OCI-M2 (cell line): ENCODE results near the gene XPOT.

Experiments
- DNase-seq: peaks from one replicate; lab custom pipeline; 2025; ENCODE audit not compliant: unreplicated experiment; lab: John Stamatoyannopoulos, UW

XPOT gene

GRCh38 chr12:64461634-64462414 lies 57.6 kb downstream of the XPOT start:
- no peak for DNase-seq

DNA sequence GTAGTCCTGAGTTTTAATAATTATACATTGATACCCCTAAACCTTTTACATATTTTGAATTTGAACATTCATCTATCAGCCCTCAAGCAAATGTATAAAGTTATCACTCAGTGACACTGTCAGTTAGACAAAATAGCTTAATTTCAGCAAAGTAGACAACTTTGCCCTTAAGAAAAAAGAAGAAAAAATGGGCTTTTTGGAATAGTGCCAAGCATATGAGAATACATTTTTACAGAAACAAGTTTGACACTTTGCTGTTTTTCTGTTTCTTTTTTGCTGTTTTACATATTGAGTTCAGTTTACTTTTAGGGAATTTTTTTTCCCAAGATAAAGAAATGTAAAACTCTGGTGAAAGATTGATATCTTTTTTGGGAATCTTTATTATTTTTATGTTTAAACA lies 62.0 kb downstream of the XPOT start:
- DNase-seq: no peak

GRCh38 chr12:64468966-64469365 lies 64.8 kb downstream of the XPOT start:
- no peak for DNase-seq

DNA sequence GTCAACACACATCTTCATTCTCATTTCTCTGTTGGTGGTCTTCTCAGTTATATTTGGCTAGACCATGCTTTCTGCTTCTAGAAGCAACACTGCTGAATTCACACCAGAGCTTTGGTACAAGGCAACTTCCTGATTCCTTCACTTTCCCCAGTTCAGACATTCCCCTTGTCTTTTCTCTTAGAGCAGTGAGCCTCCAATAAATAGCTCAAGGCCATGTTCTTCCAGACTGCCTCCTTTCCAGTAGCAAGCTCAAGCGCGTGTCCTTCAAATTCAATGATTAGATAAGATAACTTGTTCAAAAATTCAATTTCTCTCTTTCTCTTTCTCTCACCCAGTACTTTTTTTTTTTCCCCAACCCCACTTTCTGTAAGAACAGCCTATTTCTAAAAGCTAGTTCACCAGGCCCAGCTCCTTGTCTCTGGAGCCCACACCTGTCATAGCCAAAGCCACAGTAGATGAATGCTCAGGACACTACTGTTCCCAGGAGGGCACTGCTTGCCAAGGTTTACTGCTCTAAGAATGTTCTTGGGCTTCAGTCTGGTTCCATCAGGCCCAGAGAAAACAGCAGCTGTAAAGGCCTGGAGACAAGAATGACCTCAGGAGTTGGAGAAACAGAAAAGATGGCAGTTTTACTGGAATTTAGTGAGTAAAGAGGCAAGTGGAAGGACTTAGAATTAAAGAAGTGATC lies 65.4 kb downstream of the XPOT start:
- no peak for DNase-seq

- DNase-seq: no peak
These were observed 66.3 kb downstream of the XPOT start for GRCh38 chr12:64470495-64470894.

DNA sequence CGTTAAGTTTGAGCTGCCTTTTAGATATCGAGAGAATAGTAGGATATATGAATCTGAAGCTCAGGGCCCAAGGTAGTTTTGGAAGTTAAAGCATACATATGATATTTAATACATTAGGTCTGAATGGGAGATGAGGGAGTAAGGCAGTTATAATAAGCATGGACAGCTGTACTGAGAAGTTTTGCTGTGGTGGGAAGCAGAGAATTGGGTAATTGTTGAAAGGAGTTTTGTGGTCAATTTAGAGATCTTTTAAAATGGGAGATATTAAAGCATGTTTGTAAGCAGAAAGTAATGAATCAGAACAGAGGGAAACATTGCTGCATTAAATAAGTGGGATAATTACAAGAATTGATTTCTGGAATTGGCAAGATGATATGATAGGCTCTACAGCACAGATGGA lies 69.0 kb downstream of the XPOT start:
- no peak for DNase-seq

DNA sequence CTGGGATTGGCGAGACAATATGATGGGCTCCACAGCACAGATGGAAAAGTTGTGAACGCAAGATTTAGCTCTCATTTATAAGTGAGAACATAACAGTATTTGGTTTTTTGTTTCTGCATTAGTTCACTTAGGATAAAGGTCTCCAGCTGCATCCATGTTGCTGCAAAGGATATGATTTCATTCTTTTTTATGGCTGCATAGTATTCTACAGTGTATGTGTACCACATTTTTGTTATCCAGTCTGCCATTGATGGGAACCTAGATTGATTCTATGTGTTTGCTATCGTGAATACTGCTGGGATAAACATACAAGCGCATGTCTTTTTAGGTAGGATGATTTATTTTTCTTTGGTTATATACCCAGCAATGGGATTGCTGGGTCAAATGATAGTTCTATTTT lies 71.3 kb downstream of the XPOT start:
- no peak for DNase-seq

DNA sequence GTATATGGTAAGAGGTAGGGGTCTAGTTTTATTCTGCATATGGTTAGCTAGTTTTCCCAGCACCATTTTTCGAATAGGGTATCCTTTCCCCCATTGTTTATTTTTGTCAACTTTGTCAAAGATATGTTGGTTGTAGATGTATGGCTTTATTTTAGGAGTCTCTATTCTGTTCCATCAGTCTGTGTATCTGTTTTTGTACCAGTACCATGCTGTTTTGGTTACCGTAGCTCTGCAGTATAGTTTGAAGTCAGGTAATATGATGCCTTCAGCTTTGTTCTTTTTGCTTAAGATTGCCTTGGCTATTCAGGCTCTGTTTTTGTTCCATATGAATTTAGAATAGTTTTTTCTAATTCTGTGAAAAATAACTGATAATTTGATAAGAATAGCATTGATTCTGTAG lies 72.7 kb downstream of the XPOT start:
- DNase-seq: no peak

GRCh38 chr12:64478661-64479060 lies 74.5 kb downstream of the XPOT start:
- DNase-seq: no peak

- no peak for DNase-seq
These were observed 76.0 kb downstream of the XPOT start for GRCh38 chr12:64480148-64480547.

DNA sequence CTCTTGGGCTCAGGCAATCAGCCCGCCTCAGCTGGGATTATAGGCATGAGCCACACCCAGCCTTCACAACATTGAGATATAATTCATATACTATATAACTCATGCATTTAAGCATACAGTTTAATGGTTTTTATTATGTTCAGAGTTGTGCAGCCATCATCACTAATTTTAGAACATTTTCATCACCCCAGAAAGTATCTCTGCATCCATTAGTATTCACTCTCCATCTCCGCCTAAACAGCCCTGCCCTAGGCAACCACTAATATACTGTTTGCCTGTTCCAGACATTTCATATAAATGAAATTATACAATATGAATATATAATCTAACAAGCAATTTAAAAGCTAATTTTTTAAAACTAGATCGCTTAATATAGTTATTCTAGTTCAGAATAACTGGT lies 82.5 kb downstream of the XPOT start:
- DNase-seq: no peak

- DNase-seq: no peak
These were observed 87.5 kb downstream of the XPOT start for GRCh38 chr12:64491718-64492117.

- DNase-seq: no peak
These were observed 89.3 kb downstream of the XPOT start for GRCh38 chr12:64493513-64493912.

GRCh38 chr12:64494998-64495729 lies 91.0 kb downstream of the XPOT start:
- DNase-seq: no peak

- DNase-seq: no peak
These were observed 92.7 kb downstream of the XPOT start for GRCh38 chr12:64496839-64497400.

DNA sequence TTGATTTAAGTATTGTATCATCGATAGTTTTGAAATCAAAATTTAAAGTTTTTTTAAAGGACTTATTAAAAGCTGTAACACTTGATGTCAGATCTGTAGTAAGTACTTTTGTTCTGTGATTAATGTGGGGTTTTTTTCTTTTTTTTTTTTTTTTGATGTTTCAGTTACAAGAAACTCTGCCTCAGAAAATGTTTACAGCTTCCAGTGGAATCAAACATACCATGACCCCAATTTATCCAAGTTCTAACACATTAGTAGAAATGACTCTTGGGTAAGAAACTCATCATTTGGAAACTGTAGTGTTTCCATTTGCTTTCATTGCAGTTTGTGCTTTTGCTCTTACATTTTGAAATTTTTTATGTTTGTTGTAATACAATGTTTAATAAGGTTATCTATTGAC lies 93.3 kb downstream of the XPOT start:
- DNase-seq: no peak

- DNase-seq: no peak
These were observed 93.7 kb downstream of the XPOT start for GRCh38 chr12:64497903-64498302.

GRCh38 chr12:64500394-64500793 lies 96.2 kb downstream of the XPOT start:
- DNase-seq: no peak
